IMR-90 (cell line): Measurements from ENCODE around the gene DCAF15. TPM values are rescaled to one million over a fixed set of nuclear protein-coding genes. Genes with fewer than 3 reads are reported as not detected.

Experiments
- ATAC-seq: fragments of 200-7000 bp; cut with Tn5 transposase; 2 replicates; pipeline ENCODE4 v1.9.1; 2020; ENCODE audit warnings: low read depth, mild to moderate bottlenecking, moderate library complexity
- BruUV-seq: library from RNA; stranded (reverse); fragments of 400-500 nt; replicated peaks from 2 replicates; lab custom pipeline; 2021; lab: Mats Ljungman, UMichigan
- CTCF ChIA-PET: fragments of 300-600 bp; formaldehyde crosslinking; extraction: SDS; loops from one replicate; lab custom pipeline; 2021; ENCODE audit warnings: antibody characterized with exemption; lab: Yijun Ruan, JAX
- POLR2A ChIA-PET: fragments of 300-600 bp; sonication (Branson Sonifier 250); formaldehyde crosslinking; loops from one replicate; lab custom pipeline; 2022; ENCODE audit warnings: antibody characterized with exemption; ENCODE audit not compliant: unreplicated experiment; lab: Charles Lee
- DNase-seq: peaks from one replicate; pipeline ENCODE4 v3.0.0; 2013
- H2AFZ ChIP-seq: replicated peaks from 2 replicates; pipeline ENCODE3; 2013; ENCODE audit warnings: low read length, mild to moderate bottlenecking; ENCODE audit not compliant: poor library complexity
- H2AK5ac ChIP-seq: 2 replicates; pipeline ENCODE4 v1.6.1; 2013; ENCODE audit warnings: low read depth, low read length, inconsistent platforms
- H2AK9ac ChIP-seq: replicated peaks from 2 replicates; pipeline ENCODE3; 2013; ENCODE audit warnings: mild to moderate bottlenecking, low read depth, low read length, moderate library complexity; ENCODE audit not compliant: poor library complexity
- H2BK120ac ChIP-seq: 2 replicates; pipeline ENCODE4 v1.6.1; 2013; ENCODE audit warnings: low read depth, low read length, inconsistent platforms
- H2BK15ac ChIP-seq: 3 replicates; pipeline ENCODE4 v1.6.1; 2013; ENCODE audit warnings: low read depth, low read length, inconsistent platforms
- H2BK20ac ChIP-seq: 2 replicates; pipeline ENCODE4 v1.6.1; 2013; ENCODE audit warnings: low read depth, mild to moderate bottlenecking, inconsistent platforms, low read length, moderate library complexity
- H2BK5ac ChIP-seq: 2 replicates; pipeline ENCODE4 v1.6.1; 2013; ENCODE audit warnings: mild to moderate bottlenecking, low read depth, low read length, inconsistent platforms; ENCODE audit not compliant: poor library complexity, severe bottlenecking
- H3K14ac ChIP-seq: replicated peaks from 2 replicates; pipeline ENCODE4 v1.6.1; 2013; ENCODE audit warnings: low read depth, low read length, inconsistent platforms
- H3K18ac ChIP-seq: 2 replicates; pipeline ENCODE4 v1.6.1; 2013; ENCODE audit warnings: low read depth, low read length, control low read depth
- H3K23ac ChIP-seq: 2 replicates; pipeline ENCODE4 v1.6.1; 2013; ENCODE audit warnings: low read depth, low read length, inconsistent platforms
- H3K27ac ChIP-seq: 2 replicates; pipeline ENCODE4 v1.5.1; 2013; ENCODE audit warnings: mild to moderate bottlenecking, control low read depth, low read length; ENCODE audit not compliant: insufficient read depth
- H3K27me3 ChIP-seq: 2 replicates; pipeline ENCODE4 v1.6.1; 2013; ENCODE audit warnings: low read length; ENCODE audit not compliant: control insufficient read depth, insufficient read depth
- H3K36me3 ChIP-seq: 2 replicates; pipeline ENCODE4 v1.6.1; 2013; ENCODE audit warnings: low read length, mixed read lengths; ENCODE audit not compliant: control insufficient read depth, insufficient read depth
- H3K4ac ChIP-seq: 2 replicates; pipeline ENCODE4 v1.6.1; 2013; ENCODE audit warnings: low read depth, low read length, inconsistent platforms
- H3K4me1 ChIP-seq: 2 replicates; pipeline ENCODE4 v1.6.1; 2013; ENCODE audit warnings: low read length, mixed read lengths; ENCODE audit not compliant: control insufficient read depth, insufficient read depth
- H3K4me2 ChIP-seq: 2 replicates; pipeline ENCODE4 v1.6.1; 2013; ENCODE audit warnings: low read depth, mild to moderate bottlenecking, control low read depth, low read length, moderate library complexity
- H3K4me3 ChIP-seq: 2 replicates; pipeline ENCODE4 v1.5.1; 2013; ENCODE audit warnings: low read depth, mild to moderate bottlenecking, control low read depth, low read length, moderate library complexity; ENCODE audit not compliant: insufficient read depth
- H3K56ac ChIP-seq: 2 replicates; pipeline ENCODE4 v1.6.1; 2013; ENCODE audit warnings: low read length, inconsistent platforms; ENCODE audit not compliant: insufficient read depth; ENCODE audit errors: extremely low read depth
- H3K79me1 ChIP-seq, 2 experiments: 2 replicates each; pipeline ENCODE4 v1.6.1; 2013; ENCODE audit warnings: low read length in 2 of 2, inconsistent platforms in 1 of 2, low read depth in 1 of 2
- H3K9ac ChIP-seq: 2 replicates; pipeline ENCODE4 v1.6.1; 2013; ENCODE audit warnings: low read depth, low read length, control low read depth
- H3K9me1 ChIP-seq: 2 replicates; pipeline ENCODE4 v1.6.1; 2013; ENCODE audit warnings: low read length, inconsistent platforms; ENCODE audit not compliant: insufficient read depth
- H3K9me3 ChIP-seq: 2 replicates; pipeline ENCODE4 v1.6.1; 2013; ENCODE audit warnings: low read length; ENCODE audit not compliant: control insufficient read depth, insufficient read depth
- H4K20me1 ChIP-seq: 2 replicates; pipeline ENCODE4 v1.6.1; 2013; ENCODE audit warnings: low read length, inconsistent platforms; ENCODE audit not compliant: insufficient read depth
- H4K5ac ChIP-seq: 2 replicates; pipeline ENCODE4 v1.6.1; 2013; ENCODE audit warnings: mild to moderate bottlenecking, low read depth, low read length, control low read depth
- H4K8ac ChIP-seq, 2 experiments: 2 replicates each; pipeline ENCODE4 v1.6.1; 2013; ENCODE audit warnings: low read depth in 2 of 2, low read length in 2 of 2, control low read depth in 1 of 2, inconsistent platforms in 1 of 2
- H4K91ac ChIP-seq: 2 replicates; pipeline ENCODE4 v1.6.1; 2013; ENCODE audit warnings: low read depth, low read length, inconsistent platforms; ENCODE audit not compliant: insufficient read depth
- CEBPB ChIP-seq: IDR thresholded peaks from 2 replicates; pipeline ENCODE4 v1.6.1; 2012; ENCODE audit warnings: low read depth, low read length, improper control_type of control experiment
- CHD1 ChIP-seq: IDR thresholded peaks from 2 replicates; pipeline ENCODE4 v1.6.1; 2012; ENCODE audit warnings: low read depth, low read length, improper control_type of control experiment
- FOS ChIP-seq: fragments of 150-350 bp; IDR thresholded peaks from 2 replicates; pipeline ENCODE4 v1.6.1; 2016; ENCODE audit warnings: low read depth, low read length
- MAFK ChIP-seq: IDR thresholded peaks from 2 replicates; pipeline ENCODE4 v1.6.1; 2012; ENCODE audit warnings: low read depth, low read length, improper control_type of control experiment
- MAZ ChIP-seq: IDR thresholded peaks from 2 replicates; pipeline ENCODE4 v1.6.1; 2012; ENCODE audit warnings: low read depth, mild to moderate bottlenecking, low read length, improper control_type of control experiment, moderate library complexity, borderline replicate concordance
- MXI1 ChIP-seq: IDR thresholded peaks from 2 replicates; pipeline ENCODE4 v1.6.1; 2012; ENCODE audit warnings: low read depth, mild to moderate bottlenecking, low read length, moderate library complexity, borderline replicate concordance
- NFE2L2 ChIP-seq: fragments of 150-350 bp; IDR thresholded peaks from 2 replicates; pipeline ENCODE4 v1.6.1; 2016; ENCODE audit warnings: low read depth, mild to moderate bottlenecking, low read length
- POLR2A ChIP-seq: IDR thresholded peaks from 2 replicates; pipeline ENCODE4 v1.6.1; 2012; ENCODE audit warnings: mild to moderate bottlenecking, low read depth, low read length
- RAD21 ChIP-seq: IDR thresholded peaks from 2 replicates; pipeline ENCODE4 v1.6.1; 2012; ENCODE audit warnings: low read length, improper control_type of control experiment
- RCOR1 ChIP-seq: IDR thresholded peaks from 2 replicates; pipeline ENCODE4 v1.6.1; 2012; ENCODE audit warnings: mild to moderate bottlenecking, low read length, improper control_type of control experiment; ENCODE audit not compliant: insufficient replicate concordance
- RFX5 ChIP-seq: IDR thresholded peaks from 2 replicates; pipeline ENCODE4 v1.8.0; 2012; ENCODE audit warnings: low read depth, mild to moderate bottlenecking, low read length, moderate library complexity
- WGBS, 2 experiments: methylation state at CpG; one replicate each; pipeline versions ENCODE4 v1.1.5 to v1.1.7; 2013; ENCODE audit warnings: missing lambda C conversion rate in 2 of 2; ENCODE audit not compliant: insufficient read length in 1 of 2; ENCODE audit errors: extremely low coverage in 2 of 2; 5-methylcytosine and 5-hydroxymethylcytosine counted together
- dilution Hi-C: fragments of 300-500 bp; cut with HindIII; formaldehyde crosslinking; loops from one replicate; pipeline ENCODE4 v1.14.3; 2018; ENCODE audit warnings: low sequenced_read_pairs; ENCODE audit not compliant: unreplicated experiment
- in situ Hi-C: fragments of 300-500 bp; cut with MboI; formaldehyde crosslinking; loops from 3 replicates; pipeline ENCODE4 v1.14.3; 2019; ENCODE audit warnings: low sequenced_read_pairs, inconsistent platforms, mixed read lengths
- intact Hi-C: fragments of 100-400 bp; cut with micrococcal nuclease; formaldehyde crosslinking; loops from 2 replicates; pipeline ENCODE4 v1.10.0; 2022
- polyA plus RNA-seq, 3 experiments: library from polyadenylated mRNA; depleted of rRNA; stranded (reverse); fragments of >200 nt; gene quantifications; 2 replicates each; pipeline ENCODE4 v1.2.3, GENCODE V29; 2012; ENCODE audit warnings: low replicate concordance in 1 of 3
- total RNA-seq: library from RNA; depleted of rRNA; stranded (reverse); fragments of >200 nt; gene quantifications from 2 replicates; pipeline ENCODE4 v1.2.3, GENCODE V29; 2012
- TF ChIP-seq, protein P1 (sequence below): fragments of 150-350 bp; IDR thresholded peaks from 2 replicates; pipeline ENCODE4 v1.6.1; 2017; ENCODE audit warnings: mild to moderate bottlenecking, antibody characterized with exemption, low read length, low read depth
- TF ChIP-seq, protein P2 (sequence below): conservative IDR thresholded peaks from 2 replicates; pipeline ENCODE4 v1.5.1; 2012; ENCODE audit warnings: mild to moderate bottlenecking, low read depth, low read length, improper control_type of control experiment

Gene DCAF15
- total and polyA plus RNA-seq, 2 of the 4 experiments (the other 2 are of a cell fraction) = 6.8 to 31.0 TPM

DNA sequence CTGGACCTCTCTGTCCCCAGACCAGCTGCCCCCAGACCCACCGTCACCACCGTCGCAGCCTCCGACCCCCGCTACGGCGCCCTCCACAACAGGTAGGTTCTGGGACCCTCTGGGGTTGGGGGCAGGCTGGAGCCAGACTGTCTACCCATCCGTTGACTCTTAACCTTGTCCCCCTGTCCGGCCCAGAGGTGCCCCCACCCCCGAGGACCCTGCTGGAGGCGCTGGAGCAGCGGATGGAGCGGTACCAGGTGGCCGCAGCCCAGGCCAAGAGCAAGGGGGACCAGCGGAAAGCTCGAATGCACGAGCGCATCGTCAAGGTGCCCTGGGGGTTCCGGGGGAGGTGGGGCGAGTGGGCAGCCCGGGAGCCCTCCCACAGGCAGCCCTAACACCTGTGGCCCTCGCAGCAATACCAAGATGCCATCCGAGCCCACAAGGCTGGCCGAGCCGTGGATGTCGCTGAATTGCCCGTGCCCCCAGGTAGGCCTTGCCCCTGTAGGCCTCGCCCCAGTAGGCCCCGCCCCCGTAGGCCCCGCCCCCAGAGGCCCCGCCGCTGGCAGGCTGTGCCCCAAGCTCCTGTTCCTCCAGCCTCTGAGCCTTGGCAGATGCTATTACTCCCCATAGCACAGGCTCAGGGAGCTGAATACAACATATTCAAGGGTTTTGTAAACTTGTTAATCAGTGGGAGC is 33.4 kb upstream of the DCAF15 start:
- intact Hi-C loops = no loop called here
- no peak overlapping the region for H2BK15ac ChIP-seq
- DNase-seq (no peak), ATAC-seq (no peak)
- peaks cover 2% of the 10 kb centered on the region; the same call in 1 of the 2 replicates for H3K4me1 ChIP-seq
- dilution Hi-C loops = no loop called here
- peaks cover 4% of the 10 kb centered on the region for H3K9me3 ChIP-seq
- no peak overlapping the region for H2BK120ac ChIP-seq
- ChIA-PET CTCF (no interaction called here), POLR2A (no interaction called here)
- no peak overlapping the region for H2BK20ac ChIP-seq
- no TSS peak for BruUV-seq
- H2AFZ ChIP-seq = no peak overlapping the region
- no peak overlapping the region for H4K91ac ChIP-seq
- H2BK5ac ChIP-seq = no peak overlapping the region
- H4K8ac ChIP-seq = no peak overlapping the region
- no peaks in the 10 kb centered on the region for H3K9me1 ChIP-seq
- no peak overlapping the region for H3K4me2 ChIP-seq
- H3K9ac ChIP-seq = no peak overlapping the region
- no peak overlapping the region for H2AK5ac ChIP-seq
- in situ Hi-C loops = no loop called here
- H3K36me3 ChIP-seq = peaks cover 46% of the 10 kb centered on the region
- no peak overlapping the region for H3K18ac ChIP-seq
- H3K27me3 ChIP-seq = no peaks in the 10 kb centered on the region
- no peaks in the 10 kb centered on the region for H4K20me1 ChIP-seq
- no peak overlapping the region for H3K4ac ChIP-seq
- no peak overlapping the region for H4K5ac ChIP-seq
- WGBS, 2 experiments = 92% methylated on average over 9 of the region's 34 CpGs; no CpG with 5 or more reads in 1 of the 2 experiments
- H3K14ac ChIP-seq = no peak overlapping the region
- TF ChIP-seq, protein P1, sequence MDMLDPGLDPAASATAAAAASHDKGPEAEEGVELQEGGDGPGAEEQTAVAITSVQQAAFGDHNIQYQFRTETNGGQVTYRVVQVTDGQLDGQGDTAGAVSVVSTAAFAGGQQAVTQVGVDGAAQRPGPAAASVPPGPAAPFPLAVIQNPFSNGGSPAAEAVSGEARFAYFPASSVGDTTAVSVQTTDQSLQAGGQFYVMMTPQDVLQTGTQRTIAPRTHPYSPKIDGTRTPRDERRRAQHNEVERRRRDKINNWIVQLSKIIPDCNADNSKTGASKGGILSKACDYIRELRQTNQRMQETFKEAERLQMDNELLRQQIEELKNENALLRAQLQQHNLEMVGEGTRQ = no peak
- TF ChIP-seq POLR2A (no peak), MAZ (no peak), RAD21 (no peak), MAFK (no peak), NFE2L2 (no peak), CEBPB (no peak), FOS (no peak), MXI1 (no peak), RCOR1 (no peak), CHD1 (no peak), RFX5 (no peak)
- TF ChIP-seq, protein P2, sequence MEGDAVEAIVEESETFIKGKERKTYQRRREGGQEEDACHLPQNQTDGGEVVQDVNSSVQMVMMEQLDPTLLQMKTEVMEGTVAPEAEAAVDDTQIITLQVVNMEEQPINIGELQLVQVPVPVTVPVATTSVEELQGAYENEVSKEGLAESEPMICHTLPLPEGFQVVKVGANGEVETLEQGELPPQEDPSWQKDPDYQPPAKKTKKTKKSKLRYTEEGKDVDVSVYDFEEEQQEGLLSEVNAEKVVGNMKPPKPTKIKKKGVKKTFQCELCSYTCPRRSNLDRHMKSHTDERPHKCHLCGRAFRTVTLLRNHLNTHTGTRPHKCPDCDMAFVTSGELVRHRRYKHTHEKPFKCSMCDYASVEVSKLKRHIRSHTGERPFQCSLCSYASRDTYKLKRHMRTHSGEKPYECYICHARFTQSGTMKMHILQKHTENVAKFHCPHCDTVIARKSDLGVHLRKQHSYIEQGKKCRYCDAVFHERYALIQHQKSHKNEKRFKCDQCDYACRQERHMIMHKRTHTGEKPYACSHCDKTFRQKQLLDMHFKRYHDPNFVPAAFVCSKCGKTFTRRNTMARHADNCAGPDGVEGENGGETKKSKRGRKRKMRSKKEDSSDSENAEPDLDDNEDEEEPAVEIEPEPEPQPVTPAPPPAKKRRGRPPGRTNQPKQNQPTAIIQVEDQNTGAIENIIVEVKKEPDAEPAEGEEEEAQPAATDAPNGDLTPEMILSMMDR = no peak
- H3K79me1 ChIP-seq = no peaks in the 10 kb centered on the region
- H3K4me3 ChIP-seq = no peak overlapping the region
- no peak overlapping the region for H2AK9ac ChIP-seq
- no peak overlapping the region for H3K23ac ChIP-seq
- H3K56ac ChIP-seq = no peak overlapping the region
- no peak overlapping the region for H3K27ac ChIP-seq
